Muscle of arm (tissue), 12 donors: ENCODE results near the gene RCOR3. TPM values are rescaled to one million over a fixed set of nuclear protein-coding genes. Genes with fewer than 3 reads are reported as not detected.
"Not testable (repeated sequence)": the region's sequence is repeated elsewhere in the genome, so short reads cannot be mapped to it uniquely, and the experiment has no call there.

Source experiments
- DNase-seq: peaks from one replicate; pipeline ENCODE4 v3.0.0-alpha.2; 2013
- polyA plus RNA-seq, 12 donors: library from polyadenylated mRNA; unstranded; fragments of 120-200 nt; gene quantifications; one replicate each; pipeline ENCODE4 v1.2.1, GENCODE V29; 2013; ENCODE audit not compliant: insufficient read length in 12 of 12

RCOR3 gene
- polyA plus RNA-seq, 12 donors: 37.6 to 76.9 (median 59.6) TPM; not detected in 1

GRCh38 chr1:211258310-211258755 is 833 bp upstream of the RCOR3 start:
- peak; percentile 92 for DNase-seq

- peak; percentile 70 for DNase-seq
Measured at GRCh38 chr1:211259638-211260126, 516 bp downstream of the RCOR3 start.

GRCh38 chr1:211260141-211261107 is 1.3 kb downstream of the RCOR3 start:
- DNase-seq: peak; percentile 82

DNA sequence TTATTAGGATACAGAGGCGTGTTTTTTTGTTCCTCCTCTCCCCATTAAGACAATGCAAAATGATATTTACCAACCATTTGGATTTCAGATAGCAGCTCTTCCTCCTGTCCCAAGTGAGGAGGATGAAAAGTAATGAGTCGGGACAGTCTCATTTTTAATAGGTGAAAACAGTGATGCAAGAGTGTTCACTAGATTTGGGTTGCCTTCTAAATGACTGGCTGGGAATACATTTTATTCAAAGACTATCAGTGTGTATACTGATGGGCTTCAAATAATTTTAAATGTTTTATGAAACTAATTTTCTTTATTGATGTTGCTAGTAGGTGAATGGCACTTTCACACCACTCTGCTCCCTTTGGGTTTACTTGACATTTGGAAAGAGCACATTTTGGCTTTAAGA is 2.1 kb downstream of the RCOR3 start:
- peak; percentile 2 for DNase-seq

- not testable (repeated sequence) for DNase-seq
Measured at GRCh38 chr1:211263022-211263421, 3.9 kb downstream of the RCOR3 start.

DNA sequence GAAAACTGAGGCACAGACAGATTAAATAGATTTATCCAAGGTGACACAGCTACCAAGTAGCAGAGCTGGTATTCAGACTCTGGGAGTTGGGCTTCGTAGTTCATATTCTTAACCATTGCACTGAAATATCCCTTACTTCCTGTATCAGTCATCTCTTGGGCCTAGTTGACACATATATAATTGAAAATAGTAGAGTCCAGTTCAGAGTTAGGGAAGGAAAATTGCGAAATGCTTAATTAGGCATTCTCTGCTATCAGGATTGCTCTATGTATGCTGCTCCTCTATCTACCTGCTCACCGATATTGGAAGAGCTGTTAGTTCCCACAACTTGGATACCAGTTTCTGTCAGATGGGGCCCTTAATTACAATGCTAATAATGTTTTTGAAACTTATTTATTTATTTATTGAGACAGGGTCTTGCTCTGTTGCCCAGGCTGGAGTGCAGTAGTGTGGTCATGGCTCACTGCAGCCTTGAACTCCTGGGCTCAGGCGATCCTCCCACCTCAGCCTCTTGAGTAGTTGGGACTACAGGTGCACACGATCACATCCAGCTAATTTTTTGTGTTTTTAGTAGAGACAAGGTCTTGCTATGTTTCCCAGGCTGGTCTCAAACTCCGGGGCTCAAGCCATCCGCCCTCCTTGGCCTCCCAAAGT is 8.2 kb downstream of the RCOR3 start:
- no peak for DNase-seq

GRCh38 chr1:211279340-211279739 is 20.2 kb downstream of the RCOR3 start:
- DNase-seq: no peak

- DNase-seq: no peak
Measured at GRCh38 chr1:211280910-211281309, 21.7 kb downstream of the RCOR3 start.

DNA sequence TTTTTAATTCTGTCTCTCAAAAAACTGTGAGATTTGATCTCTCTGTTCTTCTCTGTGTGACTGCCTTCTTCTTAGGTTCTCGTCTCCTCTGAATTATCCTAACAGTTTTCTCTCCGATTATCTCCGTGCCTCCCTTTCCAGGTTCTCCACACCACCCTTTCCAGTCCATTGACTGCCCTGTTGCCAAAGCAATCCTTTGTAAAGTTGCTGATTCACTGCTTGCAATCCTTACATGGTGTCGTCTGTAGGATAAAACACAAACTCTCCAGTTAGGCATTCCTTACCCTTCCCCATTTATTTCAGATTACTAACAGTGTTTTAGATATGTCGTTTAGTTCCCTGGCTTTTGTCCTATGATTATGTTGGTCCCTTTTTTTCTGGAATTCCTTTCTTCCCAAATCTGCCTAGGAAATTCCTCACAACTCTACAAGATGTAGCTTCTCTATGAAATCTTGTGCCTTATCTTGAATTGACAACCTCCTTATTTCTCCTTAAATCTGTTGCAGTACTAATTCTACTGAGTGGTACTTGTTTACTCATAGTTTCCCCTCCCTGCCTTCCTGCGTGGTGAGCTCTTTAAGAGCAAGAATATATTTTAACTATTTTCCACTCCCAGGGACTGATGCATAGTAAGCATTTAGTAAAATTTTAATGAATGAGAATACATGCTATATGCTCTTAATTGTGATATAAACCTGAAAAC is 22.3 kb downstream of the RCOR3 start:
- DNase-seq: no peak

DNA sequence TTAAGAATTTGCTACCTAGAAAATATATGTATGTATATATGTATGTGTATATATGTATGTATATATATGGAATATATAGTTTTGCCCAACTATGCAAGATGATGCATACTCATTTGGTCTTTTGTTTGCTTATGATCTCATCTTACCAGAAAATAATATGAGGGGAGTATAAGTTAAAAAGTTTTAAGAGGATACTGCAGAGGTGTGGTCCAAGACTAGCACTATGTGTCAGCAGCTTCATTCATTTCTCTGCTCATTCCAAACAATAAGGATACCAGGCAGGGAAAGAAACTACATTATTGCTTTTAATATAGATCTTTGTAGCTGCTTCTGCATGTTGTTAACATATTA is 22.8 kb downstream of the RCOR3 start:
- DNase-seq: no peak

DNA sequence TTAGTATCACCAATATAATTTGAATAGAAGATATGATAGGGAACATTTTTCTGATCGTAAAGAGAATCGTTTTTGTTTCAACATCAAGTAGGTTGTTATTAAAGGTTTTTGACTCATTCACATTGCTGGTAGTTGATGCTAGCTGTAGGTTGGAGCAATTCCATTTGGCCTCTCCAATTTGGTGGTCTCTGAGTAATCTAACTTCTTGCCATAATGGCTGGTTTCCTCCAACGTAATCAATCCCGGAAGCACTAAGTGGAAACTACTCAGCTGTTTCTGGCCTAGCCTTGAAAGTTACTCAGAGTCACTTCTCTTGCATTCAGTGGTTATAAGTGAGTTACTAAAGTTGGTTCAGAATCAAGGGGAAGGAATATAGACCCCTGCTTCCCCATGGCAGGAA is 26.0 kb downstream of the RCOR3 start:
- no peak for DNase-seq

- peak; percentile 9 for DNase-seq
Measured at GRCh38 chr1:211287218-211287617, 28.1 kb downstream of the RCOR3 start.

DNA sequence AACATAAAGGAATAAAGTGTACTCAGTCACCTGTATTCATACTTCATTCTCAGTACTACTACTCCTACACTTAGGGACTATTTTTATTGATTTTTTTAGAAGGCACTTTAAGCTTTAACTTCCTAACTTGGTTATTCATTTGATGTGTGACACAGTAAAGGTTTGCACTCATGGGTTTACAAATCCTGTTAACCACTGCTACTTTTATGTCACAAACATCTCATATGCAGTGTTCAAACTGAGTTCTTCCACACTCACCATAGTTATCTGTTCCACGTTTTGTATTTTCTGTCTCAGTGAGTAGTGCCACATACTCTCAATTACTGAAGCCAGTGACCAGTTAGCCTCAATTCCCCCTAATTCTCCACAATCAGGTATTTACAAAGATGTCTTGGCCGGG is 33.2 kb downstream of the RCOR3 start:
- no peak for DNase-seq

GRCh38 chr1:211296396-211296795 is 37.2 kb downstream of the RCOR3 start:
- DNase-seq: no peak

DNA sequence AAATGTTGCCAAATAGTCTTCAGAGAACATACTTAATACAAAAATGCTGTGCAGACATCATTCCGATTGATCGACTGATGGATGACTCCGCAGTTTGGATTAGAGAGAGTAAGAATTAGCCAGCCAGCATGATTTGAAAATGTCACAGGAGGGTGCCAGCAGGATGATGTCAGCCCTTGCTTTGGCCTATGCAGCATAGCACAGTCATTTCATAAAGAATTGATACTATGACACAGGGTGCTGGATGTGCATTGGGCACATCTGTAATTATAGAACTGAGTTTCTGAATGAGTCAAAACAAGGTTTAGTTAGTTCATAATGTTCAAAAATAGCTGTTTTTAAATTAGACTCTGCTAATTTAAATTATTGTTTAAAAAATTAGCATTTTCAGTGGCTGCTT is 45.9 kb downstream of the RCOR3 start:
- no peak for DNase-seq

GRCh38 chr1:211309617-211310016 is 50.5 kb downstream of the RCOR3 start:
- no peak for DNase-seq

- no peak for DNase-seq
Measured at GRCh38 chr1:211313392-211313791, 54.2 kb downstream of the RCOR3 start.

- DNase-seq: no peak
Measured at GRCh38 chr1:211318576-211319280, 59.6 kb downstream of the RCOR3 start.

DNA sequence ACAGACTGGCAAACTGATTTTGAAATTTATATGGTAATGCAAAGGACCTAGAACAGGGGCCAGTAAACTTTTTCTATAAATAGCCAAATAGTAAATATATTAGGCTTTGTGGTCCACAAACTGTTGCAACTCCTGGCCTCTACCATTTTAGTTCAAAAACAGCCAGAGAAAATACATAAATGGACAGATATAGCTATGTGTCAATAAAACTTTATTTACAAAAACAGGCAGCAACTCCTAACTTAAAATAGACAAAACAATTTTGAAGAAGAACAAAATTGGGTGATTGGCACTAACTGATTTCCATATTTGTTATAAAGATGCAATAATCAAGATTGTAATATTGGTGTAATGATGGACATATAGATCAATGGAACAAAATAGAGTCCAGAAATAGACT is 60.7 kb downstream of the RCOR3 start:
- no peak for DNase-seq

- no peak for DNase-seq
Measured at GRCh38 chr1:211320980-211321379, 61.8 kb downstream of the RCOR3 start.

DNA sequence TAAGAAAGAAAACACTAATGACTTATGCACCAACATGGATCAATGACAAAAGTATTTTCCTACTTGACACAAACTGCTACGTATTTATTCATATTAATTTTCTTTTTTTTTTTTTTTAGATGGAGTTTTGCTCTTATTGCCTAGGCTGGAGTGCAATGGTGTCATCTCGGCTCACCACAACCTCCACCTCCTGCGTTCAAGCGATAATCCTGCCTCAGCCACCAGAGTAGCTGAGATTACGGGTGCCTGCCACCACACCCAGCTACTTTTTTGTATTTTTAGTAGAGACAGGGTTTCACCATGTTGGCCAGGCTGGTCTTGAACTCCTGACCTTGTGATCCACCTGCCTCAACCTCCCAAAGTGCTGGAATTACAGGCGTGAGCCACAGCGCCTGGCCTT is 62.5 kb downstream of the RCOR3 start:
- DNase-seq: not testable (repeated sequence)
